MM.1S (cell line): ENCODE results near the gene PARVA.

Experiments used
- EZH2phosphoT487 ChIP-seq: fragments of 300-600 bp; sonication (generic); IDR thresholded peaks from 2 replicates; pipeline ENCODE4 v1.6.1; 2018; ENCODE audit warnings: antibody characterized with exemption, low read length
- TF ChIP-seq, protein P1 (sequence below): fragments of 300-600 bp; sonication (generic); IDR thresholded peaks from 2 replicates; pipeline ENCODE4 v1.5.1; 2016; ENCODE audit warnings: antibody characterized with exemption, low read length, mixed read lengths

DNA sequence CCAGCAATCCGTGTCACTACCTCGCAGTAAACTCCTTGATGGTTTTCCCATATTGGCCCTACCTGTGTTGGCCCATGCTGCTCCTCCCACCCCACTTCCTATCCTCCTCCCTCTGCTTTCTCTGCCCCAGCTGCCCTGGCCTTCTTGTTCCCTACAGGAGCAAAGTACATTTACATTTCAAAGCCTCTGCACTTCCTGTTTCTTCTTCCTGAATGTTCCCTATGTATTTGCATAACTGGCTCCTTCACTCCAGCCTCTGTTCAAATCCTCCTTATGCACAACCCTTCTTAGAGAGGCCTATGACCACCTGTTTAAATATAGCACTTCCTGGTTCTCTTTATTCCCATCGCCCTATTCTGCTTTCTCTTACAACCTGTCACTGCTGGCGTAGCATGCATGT is 62.2 kb downstream of the PARVA start:
- no peak for TF ChIP-seq EZH2phosphoT487
- TF ChIP-seq, protein P1, sequence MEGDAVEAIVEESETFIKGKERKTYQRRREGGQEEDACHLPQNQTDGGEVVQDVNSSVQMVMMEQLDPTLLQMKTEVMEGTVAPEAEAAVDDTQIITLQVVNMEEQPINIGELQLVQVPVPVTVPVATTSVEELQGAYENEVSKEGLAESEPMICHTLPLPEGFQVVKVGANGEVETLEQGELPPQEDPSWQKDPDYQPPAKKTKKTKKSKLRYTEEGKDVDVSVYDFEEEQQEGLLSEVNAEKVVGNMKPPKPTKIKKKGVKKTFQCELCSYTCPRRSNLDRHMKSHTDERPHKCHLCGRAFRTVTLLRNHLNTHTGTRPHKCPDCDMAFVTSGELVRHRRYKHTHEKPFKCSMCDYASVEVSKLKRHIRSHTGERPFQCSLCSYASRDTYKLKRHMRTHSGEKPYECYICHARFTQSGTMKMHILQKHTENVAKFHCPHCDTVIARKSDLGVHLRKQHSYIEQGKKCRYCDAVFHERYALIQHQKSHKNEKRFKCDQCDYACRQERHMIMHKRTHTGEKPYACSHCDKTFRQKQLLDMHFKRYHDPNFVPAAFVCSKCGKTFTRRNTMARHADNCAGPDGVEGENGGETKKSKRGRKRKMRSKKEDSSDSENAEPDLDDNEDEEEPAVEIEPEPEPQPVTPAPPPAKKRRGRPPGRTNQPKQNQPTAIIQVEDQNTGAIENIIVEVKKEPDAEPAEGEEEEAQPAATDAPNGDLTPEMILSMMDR: no peak
